Measurements from ENCODE around the gene TAF6.

DNA sequence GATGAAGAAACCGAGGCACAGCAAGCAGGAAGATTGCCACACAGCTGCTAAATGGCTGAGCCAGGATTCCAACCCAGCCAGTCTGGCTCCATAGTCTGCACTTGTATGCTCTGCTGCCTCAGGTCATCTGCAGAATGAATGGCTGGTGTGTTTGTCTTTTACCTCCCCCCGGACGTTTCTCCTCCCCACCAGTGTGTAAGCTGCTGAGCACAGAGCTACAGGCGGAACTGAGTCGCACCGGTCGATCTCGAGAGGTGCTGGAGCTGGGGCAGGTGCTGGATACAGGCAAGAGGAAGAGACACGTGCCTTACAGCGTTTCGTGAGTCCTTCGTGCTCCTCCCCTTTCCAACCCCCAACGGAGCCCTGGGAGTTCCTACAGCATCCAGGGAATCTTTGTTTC lies 2.9 kb upstream of the TAF6 start:
- TF ChIP-seq, protein P1, sequence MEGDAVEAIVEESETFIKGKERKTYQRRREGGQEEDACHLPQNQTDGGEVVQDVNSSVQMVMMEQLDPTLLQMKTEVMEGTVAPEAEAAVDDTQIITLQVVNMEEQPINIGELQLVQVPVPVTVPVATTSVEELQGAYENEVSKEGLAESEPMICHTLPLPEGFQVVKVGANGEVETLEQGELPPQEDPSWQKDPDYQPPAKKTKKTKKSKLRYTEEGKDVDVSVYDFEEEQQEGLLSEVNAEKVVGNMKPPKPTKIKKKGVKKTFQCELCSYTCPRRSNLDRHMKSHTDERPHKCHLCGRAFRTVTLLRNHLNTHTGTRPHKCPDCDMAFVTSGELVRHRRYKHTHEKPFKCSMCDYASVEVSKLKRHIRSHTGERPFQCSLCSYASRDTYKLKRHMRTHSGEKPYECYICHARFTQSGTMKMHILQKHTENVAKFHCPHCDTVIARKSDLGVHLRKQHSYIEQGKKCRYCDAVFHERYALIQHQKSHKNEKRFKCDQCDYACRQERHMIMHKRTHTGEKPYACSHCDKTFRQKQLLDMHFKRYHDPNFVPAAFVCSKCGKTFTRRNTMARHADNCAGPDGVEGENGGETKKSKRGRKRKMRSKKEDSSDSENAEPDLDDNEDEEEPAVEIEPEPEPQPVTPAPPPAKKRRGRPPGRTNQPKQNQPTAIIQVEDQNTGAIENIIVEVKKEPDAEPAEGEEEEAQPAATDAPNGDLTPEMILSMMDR (IDR thresholded peaks at IDR 0.05; ENCODE audit: insufficient read depth, low read length, poor library complexity, severe bottlenecking), result no peak
- no peak for TF ChIP-seq EZH2phosphoT487 (conservative IDR thresholded peaks at IDR 0.05; ENCODE audit: low read length)
